ENCODE data around the gene PIEZO2. TPM values are rescaled to one million over a fixed set of nuclear protein-coding genes. Genes with fewer than 3 reads are reported as not detected.

PIEZO2 gene
- total RNA-seq, 1 donor from 2014 or later = 4.2 TPM

DNA sequence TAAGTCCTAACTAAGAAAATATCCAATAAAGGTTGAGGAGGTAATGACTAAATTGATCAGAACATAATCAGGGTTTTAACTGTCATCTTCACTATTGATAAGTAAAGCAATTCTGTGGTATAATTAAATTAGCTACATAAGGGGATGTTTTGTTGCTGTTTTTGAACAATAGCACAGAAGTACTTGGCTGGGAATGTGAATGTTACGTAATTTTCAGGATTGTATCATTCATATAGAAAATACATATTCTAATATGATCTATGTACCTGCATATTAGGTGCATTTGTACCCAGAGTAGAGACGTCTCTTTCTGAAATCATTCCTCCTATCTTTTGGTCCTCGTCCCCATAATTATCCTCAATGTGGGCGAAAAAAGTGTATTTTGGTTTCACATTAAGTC, 109.0 kb downstream of the PIEZO2 start:
- Mint-ChIP-seq H3K9me3 (peaks cover 1% of the 10 kb centered on the region), H3K36me3 (no peaks in the 10 kb centered on the region), H3K4me1 (no peaks in the 10 kb centered on the region), H3K4me3 (no peak overlapping the region), H3K27ac (no peak overlapping the region), H3K27me3 (ENCODE audit: insufficient read depth, low read depth) (no peaks in the 10 kb centered on the region)
- TF ChIP-seq, protein P1, sequence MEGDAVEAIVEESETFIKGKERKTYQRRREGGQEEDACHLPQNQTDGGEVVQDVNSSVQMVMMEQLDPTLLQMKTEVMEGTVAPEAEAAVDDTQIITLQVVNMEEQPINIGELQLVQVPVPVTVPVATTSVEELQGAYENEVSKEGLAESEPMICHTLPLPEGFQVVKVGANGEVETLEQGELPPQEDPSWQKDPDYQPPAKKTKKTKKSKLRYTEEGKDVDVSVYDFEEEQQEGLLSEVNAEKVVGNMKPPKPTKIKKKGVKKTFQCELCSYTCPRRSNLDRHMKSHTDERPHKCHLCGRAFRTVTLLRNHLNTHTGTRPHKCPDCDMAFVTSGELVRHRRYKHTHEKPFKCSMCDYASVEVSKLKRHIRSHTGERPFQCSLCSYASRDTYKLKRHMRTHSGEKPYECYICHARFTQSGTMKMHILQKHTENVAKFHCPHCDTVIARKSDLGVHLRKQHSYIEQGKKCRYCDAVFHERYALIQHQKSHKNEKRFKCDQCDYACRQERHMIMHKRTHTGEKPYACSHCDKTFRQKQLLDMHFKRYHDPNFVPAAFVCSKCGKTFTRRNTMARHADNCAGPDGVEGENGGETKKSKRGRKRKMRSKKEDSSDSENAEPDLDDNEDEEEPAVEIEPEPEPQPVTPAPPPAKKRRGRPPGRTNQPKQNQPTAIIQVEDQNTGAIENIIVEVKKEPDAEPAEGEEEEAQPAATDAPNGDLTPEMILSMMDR (IDR thresholded peaks at IDR 0.05) = no peak
- no peak for TF ChIP-seq EZH2 (IDR thresholded peaks at IDR 0.05)
- no peak for DNase-seq (ENCODE audit: low spot score)
- Histone ChIP-seq H3K27ac (no peak overlapping the region), H3K4me2 (no peak overlapping the region), H3K4me1 (no peaks in the 10 kb centered on the region), H3K9ac (no peak overlapping the region), H3F3A (ENCODE audit: low read depth) (no peaks in the 10 kb centered on the region), H3K27me3 (no peaks in the 10 kb centered on the region), H2AFZ (replicated peaks) (no peak overlapping the region), H3K79me2 (ENCODE audit: low read depth) (no peaks in the 10 kb centered on the region), H3K4me3 (no peak overlapping the region), H3K36me3 (no peaks in the 10 kb centered on the region), H3K9me3 (ENCODE audit: low read depth) (no peaks in the 10 kb centered on the region), H4K20me1 (ENCODE audit: low read depth) (no peaks in the 10 kb centered on the region)

DNA sequence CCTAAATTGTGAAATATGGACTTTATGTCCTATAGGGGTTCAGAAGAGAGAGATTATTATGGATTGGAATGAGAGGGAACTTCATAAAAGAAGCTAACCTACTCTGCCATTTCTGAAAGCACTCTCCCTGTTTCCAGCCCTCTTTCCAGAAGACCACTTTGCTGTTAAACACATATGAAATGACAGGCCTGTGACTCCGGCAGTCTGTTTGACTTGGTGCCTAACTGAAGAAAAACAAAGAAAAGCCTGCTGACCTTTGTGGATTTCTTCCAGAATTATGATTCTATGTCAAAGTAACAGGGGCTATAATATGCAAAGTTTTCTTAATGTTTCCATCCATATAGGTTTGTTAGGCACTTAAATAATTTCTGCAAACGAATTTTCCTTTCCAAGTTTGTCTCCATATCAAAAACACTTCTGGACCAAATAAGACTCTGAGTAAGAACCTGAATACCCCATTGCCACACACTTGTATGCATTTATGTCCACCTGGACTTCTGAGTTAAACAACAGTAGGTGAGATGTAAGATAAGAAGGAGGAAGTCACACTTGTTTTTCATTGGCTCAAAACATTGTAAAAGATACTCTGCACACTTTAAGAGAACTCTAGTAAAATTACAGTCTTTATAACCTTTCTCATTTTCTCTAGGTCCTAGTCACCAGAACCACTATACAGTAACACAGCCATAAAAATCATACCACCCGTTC, 111.7 kb downstream of the PIEZO2 start:
- Histone ChIP-seq H2AFZ (replicated peaks) (no peak overlapping the region), H3F3A (ENCODE audit: low read depth) (no peaks in the 10 kb centered on the region), H3K9ac (no peak overlapping the region), H3K36me3 (no peaks in the 10 kb centered on the region), H3K27me3 (no peaks in the 10 kb centered on the region), H3K79me2 (ENCODE audit: low read depth) (no peaks in the 10 kb centered on the region), H3K4me3 (no peak overlapping the region), H3K4me1 (no peaks in the 10 kb centered on the region), H3K9me3 (ENCODE audit: low read depth) (no peaks in the 10 kb centered on the region), H4K20me1 (ENCODE audit: low read depth) (no peaks in the 10 kb centered on the region), H3K4me2 (no peak overlapping the region), H3K27ac (no peak overlapping the region)
- Mint-ChIP-seq H3K27ac (no peak overlapping the region), H3K9me3 (no peaks in the 10 kb centered on the region), H3K27me3 (ENCODE audit: insufficient read depth, low read depth) (no peaks in the 10 kb centered on the region), H3K4me3 (no peak overlapping the region), H3K36me3 (no peaks in the 10 kb centered on the region), H3K4me1 (no peaks in the 10 kb centered on the region)
- DNase-seq (ENCODE audit: low spot score) = no peak
- no peak for TF ChIP-seq EZH2phosphoT487 (IDR thresholded peaks at IDR 0.05)
- TF ChIP-seq, protein P1 (IDR thresholded peaks at IDR 0.05) = no peak
- TF ChIP-seq EZH2 (IDR thresholded peaks at IDR 0.05) = no peak

DNA sequence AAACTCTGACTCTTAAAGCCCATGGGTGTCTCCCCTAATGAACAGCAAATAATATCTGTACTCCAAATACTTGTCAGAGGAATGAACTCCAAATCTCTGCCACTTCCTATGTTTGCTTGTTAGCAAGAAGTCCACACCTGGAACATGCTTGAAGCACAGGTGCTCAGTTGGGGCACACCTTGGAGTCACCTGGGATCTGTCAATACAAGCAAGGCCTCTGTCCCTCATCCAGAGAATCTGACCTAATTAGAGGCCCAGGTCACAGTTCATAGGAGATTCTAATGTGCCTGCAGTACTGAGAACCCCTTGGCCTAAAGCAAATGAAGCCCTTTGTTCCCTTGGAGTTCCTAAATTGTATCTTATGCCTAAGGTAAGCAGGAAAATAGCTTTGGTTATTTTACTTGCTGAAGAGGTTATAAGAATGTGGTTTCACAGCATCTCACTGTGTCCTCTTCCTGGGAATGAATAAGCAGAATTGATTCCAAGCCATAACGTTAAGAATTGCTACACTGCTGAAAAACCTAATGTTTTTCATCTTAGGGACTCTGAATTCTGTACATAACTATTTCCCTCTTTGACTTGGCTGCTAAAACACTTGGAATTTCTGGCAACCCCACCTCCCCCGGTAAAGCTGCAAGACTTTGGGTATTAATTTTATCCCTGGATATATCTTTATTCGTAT, 113.4 kb downstream of the PIEZO2 start:
- no peaks in the 10 kb centered on the region for H3K9me3 ChIP-seq (ENCODE audit: low read depth)
- Mint-ChIP-seq H3K36me3 (no peaks in the 10 kb centered on the region), H3K27ac (no peak overlapping the region), H3K4me3 (no peak overlapping the region), H3K27me3 (ENCODE audit: insufficient read depth, low read depth) (no peaks in the 10 kb centered on the region), H3K4me1 (no peaks in the 10 kb centered on the region), H3K9me3 (no peaks in the 10 kb centered on the region)
- H3K4me3 ChIP-seq = no peak overlapping the region
- no peak overlapping the region for H3K27ac ChIP-seq
- no peaks in the 10 kb centered on the region for H3K36me3 ChIP-seq
- no peak overlapping the region for H3K4me2 ChIP-seq
- H3K27me3 ChIP-seq = no peaks in the 10 kb centered on the region
- no peaks in the 10 kb centered on the region for H3F3A ChIP-seq (ENCODE audit: low read depth)
- no peaks in the 10 kb centered on the region for H4K20me1 ChIP-seq (ENCODE audit: low read depth)
- no peaks in the 10 kb centered on the region for H3K4me1 ChIP-seq
- no peak overlapping the region for H3K9ac ChIP-seq
- no peak for TF ChIP-seq EZH2 (IDR thresholded peaks at IDR 0.05)
- no peak overlapping the region for H2AFZ ChIP-seq (replicated peaks)
- DNase-seq (ENCODE audit: low spot score) = no peak
- no peaks in the 10 kb centered on the region for H3K79me2 ChIP-seq (ENCODE audit: low read depth)

DNA sequence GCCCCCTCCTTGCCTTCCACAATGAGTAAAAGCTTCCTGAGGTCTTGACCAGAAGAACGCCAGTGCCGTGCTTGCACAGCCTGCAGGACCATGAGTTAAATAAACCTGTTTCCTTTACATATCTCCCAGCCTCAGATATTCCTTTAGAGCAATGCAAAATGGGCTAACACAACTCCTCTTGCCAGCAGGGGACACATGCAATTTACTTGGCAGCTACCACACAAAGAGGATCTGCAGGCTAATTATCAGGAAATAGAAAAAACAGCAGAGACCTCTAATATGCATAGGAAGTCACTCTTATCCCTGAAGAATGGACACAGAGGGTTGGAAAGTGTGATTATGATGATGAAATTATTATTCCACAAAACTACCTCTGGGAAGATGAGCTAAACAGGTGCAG, 114.0 kb downstream of the PIEZO2 start:
- no peak overlapping the region for H3K27ac Mint-ChIP-seq
- Histone ChIP-seq H3K27me3 (no peaks in the 10 kb centered on the region), H3K4me2 (no peak overlapping the region), H3K36me3 (no peaks in the 10 kb centered on the region), H2AFZ (replicated peaks) (no peak overlapping the region), H3K4me1 (no peaks in the 10 kb centered on the region), H3K27ac (no peak overlapping the region), H3F3A (ENCODE audit: low read depth) (no peaks in the 10 kb centered on the region), H4K20me1 (ENCODE audit: low read depth) (no peaks in the 10 kb centered on the region), H3K4me3 (no peak overlapping the region), H3K9me3 (ENCODE audit: low read depth) (no peaks in the 10 kb centered on the region), H3K9ac (no peak overlapping the region), H3K79me2 (ENCODE audit: low read depth) (no peaks in the 10 kb centered on the region)
- no peaks in the 10 kb centered on the region for H3K9me3 Mint-ChIP-seq
- H3K36me3 Mint-ChIP-seq = no peaks in the 10 kb centered on the region
- TF ChIP-seq, protein P1 (IDR thresholded peaks at IDR 0.05) = no peak
- TF ChIP-seq EZH2 (IDR thresholded peaks at IDR 0.05) = no peak
- TF ChIP-seq EZH2phosphoT487 (IDR thresholded peaks at IDR 0.05) = no peak
- no peaks in the 10 kb centered on the region for H3K4me1 Mint-ChIP-seq
- H3K27me3 Mint-ChIP-seq (ENCODE audit: insufficient read depth, low read depth) = no peaks in the 10 kb centered on the region
- no peak overlapping the region for H3K4me3 Mint-ChIP-seq
- no peak for DNase-seq (ENCODE audit: low spot score)
